Heart left ventricle (tissue), 16 donors: Measurements from ENCODE around the gene TSC1. TPM values are rescaled to one million over a fixed set of nuclear protein-coding genes. Genes with fewer than 3 reads are reported as not detected.

Experiments used
- ATAC-seq, 4 donors: fragments of 200-7000 bp; cut with Tn5 transposase; one replicate each; pipeline ENCODE4 v1.9.1; 2020 to 2022; ENCODE audit warnings: moderate library complexity in 4 of 4, mild to moderate bottlenecking in 3 of 4, moderate number of reproducible peaks in 1 of 4
- DNase-seq, 5 donors: peaks; one replicate each; pipeline ENCODE4 v3.0.0-alpha.2; 2020
- H3K27ac ChIP-seq, 12 donors: fragments of 200-600 bp; sonication (generic) in 4 of 12; one replicate each; pipeline versions ENCODE4 v1.5.0 to v1.8.0; 2016 to 2022; ENCODE audit warnings: mild to moderate bottlenecking in 2 of 12
- H3K27me3 ChIP-seq, 9 donors: fragments of 200-600 bp; sonication (generic) in 2 of 9; one replicate each; pipeline versions ENCODE4 v1.5.1 to v1.8.0; 2016 to 2022; ENCODE audit warnings: mild to moderate bottlenecking in 3 of 9
- H3K36me3 ChIP-seq, 9 donors: fragments of 200-600 bp; sonication (generic) in 2 of 9; one replicate each; pipeline versions ENCODE4 v1.5.0 to v1.8.0; 2018 to 2022; ENCODE audit warnings: mild to moderate bottlenecking in 2 of 9
- H3K4me1 ChIP-seq, 12 donors: fragments of 200-600 bp; sonication (generic) in 4 of 12; one replicate each; pipeline versions ENCODE4 v1.5.0 to v1.8.0; 2016 to 2022; ENCODE audit warnings: mild to moderate bottlenecking in 3 of 12
- H3K4me3 ChIP-seq, 12 donors: fragments of 200-600 bp; sonication (generic) in 4 of 12; one replicate each; pipeline versions ENCODE4 v1.5.0 to v1.8.0; 2017 to 2022; ENCODE audit warnings: mild to moderate bottlenecking in 9 of 12, moderate library complexity in 4 of 12
- H3K9me3 ChIP-seq, 12 donors: fragments of 200-600 bp; sonication (generic) in 4 of 12; one replicate each; pipeline versions ENCODE4 v1.5.0 to v1.8.0; 2016 to 2022; ENCODE audit warnings: mild to moderate bottlenecking in 1 of 12
- POLR2A ChIP-seq, 2 donors: fragments of 450-650 bp; IDR thresholded peaks; one replicate each; pipeline ENCODE4 v1.6.1; 2017; ENCODE audit warnings: antibody characterized with exemption in 2 of 2, mild to moderate bottlenecking in 2 of 2, moderate library complexity in 2 of 2
- WGBS, 4 donors: extraction: QIAGEN DNeasy Blood & Tissue Kit in 2 of 4; methylation state at CpG; one replicate each; pipeline versions ENCODE4 v1.1.5 to v1.1.7; 2013 to 2018; 5-methylcytosine and 5-hydroxymethylcytosine counted together
- intact Hi-C, 10 donors: fragments of 100-400 bp; cut with DNase I; formaldehyde crosslinking; loops; one replicate each; pipeline versions ENCODE4 v1.11.1 to v1.14.2; 2022
- polyA plus RNA-seq, 2 donors: library from polyadenylated mRNA; stranded (reverse); fragments of 200-250 nt; gene quantifications; one replicate each; pipeline ENCODE4 v1.2.3, GENCODE V29; 2013
- total RNA-seq, 9 donors: library from RNA; depleted of rRNA in 2 of 9; stranded (reverse); fragments of >200 nt in 2 of 9; fragmentation: NEBNext Ultra II Directional in 3 of 9; extraction: Animal tissue kit (Norgen Biotek cat#: 25700) in 3 of 9; gene quantifications; one replicate each; pipeline versions ENCODE4 v1.1.0 to v1.2.4, GENCODE V29; 2016 to 2023
- TF ChIP-seq, protein P1 (sequence below), 12 donors: fragments of 200-600 bp; sonication (generic) in 4 of 12; IDR thresholded peaks; one replicate each; pipeline versions ENCODE4 v1.5.0 to v1.8.0; 2018 to 2022; ENCODE audit warnings: antibody characterized with exemption in 12 of 12, mild to moderate bottlenecking in 5 of 12
- donor health status: ischemic (EF 13 %, LVEDD 7.1; RV severe dilation, severe dysfunction).
- donor health status: healthy with polysubstance abuse.
- donor health status: DM: no; HTN: yes; CAD: no.
- donor health status: DM: no; HTN: no; CAD: no.
- donor health status: ischemic (EF 25% LVEDD 6.9; RV normal size, moderate dysfunction).
- donor health status: ischemic (EF 25% LVEDD 5.7; RV mildly dilated, moderate dysfunction).
- donor health status: healthy.
- donor health status: DM: yes; HTN: yes; CAD: no.
- donor health status: ischemic (EF 35%, LVEDD 5.7; RV mildly dilated, moderate dysfunction).
- donor health status: nonischemic (EF 11% LVEDD 7.7; RV severe dilation, severe dysfunction).
- donor health status: DM: yes; HTN: yes; CAD: no.
- donor health status: PGD.
- donor health status: ischemic (EF 29% LVEDD 5.4; RV normal size, mild dysfunction).
- donor health status: nonischemic (EF 23%, LVEDD 6.1; RV moderate dilation, normal function).

Gene TSC1
- total and polyA plus RNA-seq, 11 donors: 16.2 to 87.6 (median 52.9) TPM

DNA sequence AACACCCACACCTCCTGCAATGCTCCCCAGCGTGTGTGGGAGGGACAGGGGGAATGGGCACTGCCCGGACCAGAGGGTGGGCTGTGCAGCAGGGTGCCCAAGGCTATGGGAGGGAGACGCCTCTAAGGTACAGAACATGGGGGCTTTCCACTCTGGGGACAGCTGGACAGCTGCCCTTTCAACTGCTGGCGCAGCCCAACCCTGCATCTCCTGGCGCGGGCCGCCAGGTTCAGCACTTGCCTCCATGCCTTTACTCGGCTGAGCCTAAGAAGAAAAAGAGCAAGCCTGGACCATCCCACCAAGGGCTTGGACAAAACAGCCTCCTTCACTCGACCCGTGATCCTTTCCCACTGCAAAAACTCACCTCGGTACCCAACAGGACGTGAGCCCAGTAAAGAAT, 81.3 kb downstream of the TSC1 start:
- no peak for DNase-seq
- H3K4me1 ChIP-seq: peaks cover 0 to under 1% (median 0%) of the 10 kb centered on the region in 12 donors
- intact Hi-C loops: no loop called here
- TF ChIP-seq POLR2A (IDR thresholded peaks at IDR 0.05): no peak
- TF ChIP-seq, protein P1, sequence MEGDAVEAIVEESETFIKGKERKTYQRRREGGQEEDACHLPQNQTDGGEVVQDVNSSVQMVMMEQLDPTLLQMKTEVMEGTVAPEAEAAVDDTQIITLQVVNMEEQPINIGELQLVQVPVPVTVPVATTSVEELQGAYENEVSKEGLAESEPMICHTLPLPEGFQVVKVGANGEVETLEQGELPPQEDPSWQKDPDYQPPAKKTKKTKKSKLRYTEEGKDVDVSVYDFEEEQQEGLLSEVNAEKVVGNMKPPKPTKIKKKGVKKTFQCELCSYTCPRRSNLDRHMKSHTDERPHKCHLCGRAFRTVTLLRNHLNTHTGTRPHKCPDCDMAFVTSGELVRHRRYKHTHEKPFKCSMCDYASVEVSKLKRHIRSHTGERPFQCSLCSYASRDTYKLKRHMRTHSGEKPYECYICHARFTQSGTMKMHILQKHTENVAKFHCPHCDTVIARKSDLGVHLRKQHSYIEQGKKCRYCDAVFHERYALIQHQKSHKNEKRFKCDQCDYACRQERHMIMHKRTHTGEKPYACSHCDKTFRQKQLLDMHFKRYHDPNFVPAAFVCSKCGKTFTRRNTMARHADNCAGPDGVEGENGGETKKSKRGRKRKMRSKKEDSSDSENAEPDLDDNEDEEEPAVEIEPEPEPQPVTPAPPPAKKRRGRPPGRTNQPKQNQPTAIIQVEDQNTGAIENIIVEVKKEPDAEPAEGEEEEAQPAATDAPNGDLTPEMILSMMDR (IDR thresholded peaks at IDR 0.05): no peak
- no peak for ATAC-seq
- H3K9me3 ChIP-seq: no peaks in the 10 kb centered on the region
- WGBS, 4 donors: 85 to 87% (median 86%) methylated on average over 12 of the region's 12 CpGs
- no peaks in the 10 kb centered on the region for H3K36me3 ChIP-seq
- no peak overlapping the region for H3K27ac ChIP-seq
- H3K4me3 ChIP-seq: no peak overlapping the region
- no peaks in the 10 kb centered on the region for H3K27me3 ChIP-seq

DNA sequence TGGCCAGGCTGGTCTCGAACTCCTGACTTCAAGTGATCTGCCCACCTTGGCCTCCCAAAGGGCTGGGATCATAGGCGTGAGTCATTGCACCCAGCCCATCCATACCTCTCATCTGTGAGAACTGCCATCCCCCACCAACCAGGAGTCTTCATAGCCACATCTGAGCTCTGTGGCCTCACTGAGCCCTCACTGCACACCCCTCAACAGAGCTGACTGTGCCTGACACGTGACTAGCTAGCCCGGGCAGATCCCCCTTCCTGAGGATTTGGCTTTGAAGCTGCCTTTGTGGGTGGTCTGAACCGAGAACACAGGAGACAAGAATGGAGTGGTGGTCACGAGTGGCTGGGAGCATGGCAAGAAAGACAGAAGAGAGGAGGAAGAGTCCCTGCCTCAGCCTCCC, 81.9 kb downstream of the TSC1 start:
- Histone ChIP-seq H3K4me1 (peaks cover 0 to 6% (median 1%) of the 10 kb centered on the region in 12 donors), H3K27me3 (no peaks in the 10 kb centered on the region), H3K9me3 (no peaks in the 10 kb centered on the region), H3K36me3 (no peaks in the 10 kb centered on the region), H3K27ac (no peak overlapping the region), H3K4me3 (no peak overlapping the region)
- 65 to 81% (median 75%) methylated on average over 6 of the region's 6 CpGs for WGBS, 4 donors
- ATAC-seq (no peak), DNase-seq (no peak)
- intact Hi-C loops: no loop called here
- no peak for TF ChIP-seq POLR2A (IDR thresholded peaks at IDR 0.05)
- TF ChIP-seq, protein P1 (IDR thresholded peaks at IDR 0.05): no peak

DNA sequence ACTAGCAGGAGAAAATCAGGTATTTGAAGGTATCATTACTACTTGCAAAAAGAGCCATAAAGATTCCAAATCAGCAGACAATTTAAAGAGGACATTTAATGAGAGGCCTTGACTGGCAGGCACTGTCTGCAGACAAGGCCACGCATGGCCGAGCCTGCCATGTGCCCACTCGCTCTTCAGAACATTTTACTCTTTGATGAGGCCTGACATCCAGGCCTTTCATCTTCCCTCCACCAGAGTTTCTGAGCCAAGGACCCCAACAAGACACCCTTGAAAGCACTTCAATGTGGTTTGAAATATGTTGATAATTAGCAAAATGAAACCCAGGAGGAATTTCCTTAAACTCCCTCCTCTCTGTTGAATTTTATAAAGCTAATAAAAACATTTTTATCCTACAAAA, 82.8 kb downstream of the TSC1 start:
- H3K4me1 ChIP-seq: peaks cover 0 to 11% (median 6%) of the 10 kb centered on the region in 12 donors
- WGBS, 4 donors: 84 to 98% (median 93%) methylated on average over 3 of the region's 3 CpGs
- intact Hi-C loops: no loop called here
- DNase-seq (no peak), ATAC-seq (no peak)
- no peak overlapping the region for H3K27ac ChIP-seq
- no peaks in the 10 kb centered on the region for H3K9me3 ChIP-seq
- H3K36me3 ChIP-seq: no peaks in the 10 kb centered on the region
- no peak overlapping the region for H3K4me3 ChIP-seq
- no peaks in the 10 kb centered on the region for H3K27me3 ChIP-seq
- TF ChIP-seq, protein P1 (IDR thresholded peaks at IDR 0.05): no peak
- no peak for TF ChIP-seq POLR2A (IDR thresholded peaks at IDR 0.05)

DNA sequence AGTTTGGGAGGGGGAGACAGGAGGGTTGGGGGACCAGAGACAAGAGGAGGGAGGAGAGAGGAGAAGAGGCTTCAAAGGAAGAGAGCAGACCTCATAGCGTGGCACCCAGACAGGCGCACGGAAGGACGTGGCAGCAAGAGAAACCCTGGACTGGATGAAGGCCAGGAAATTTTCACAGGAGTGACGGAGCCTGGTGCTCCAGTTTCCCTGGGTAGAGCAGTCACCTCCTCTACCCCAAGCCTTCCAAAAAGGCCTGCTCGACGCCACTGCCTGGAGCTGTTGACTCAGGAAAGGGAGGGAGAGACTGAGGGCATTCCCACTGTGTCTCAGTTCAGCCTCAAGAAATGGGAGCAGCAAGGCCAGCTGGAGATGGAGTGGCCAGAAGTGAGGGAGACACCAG, 85.7 kb downstream of the TSC1 start:
- TF ChIP-seq, protein P1 (IDR thresholded peaks at IDR 0.05): no peak
- TF ChIP-seq POLR2A (IDR thresholded peaks at IDR 0.05): no peak
- WGBS, 4 donors: 37 to 68% (median 44%) methylated on average over 7 of the region's 7 CpGs
- no peaks in the 10 kb centered on the region for H3K36me3 ChIP-seq
- H3K27ac ChIP-seq: no peak overlapping the region
- no peaks in the 10 kb centered on the region for H3K9me3 ChIP-seq
- no peaks in the 10 kb centered on the region for H3K27me3 ChIP-seq
- DNase-seq (peak in 1 of 5 donors; percentile 44), ATAC-seq (peak in 2 of 4 donors; percentile 9 to 15)
- intact Hi-C loops: no loop called here
- no peak overlapping the region for H3K4me3 ChIP-seq
- peaks cover 0 to 11% (median 6%) of the 10 kb centered on the region in 12 donors for H3K4me1 ChIP-seq
